Germinal center (tissue), 1 donor: ENCODE data around the gene ARF1.
A peak's percentile ranks its signal among the peaks of the same experiment; 100 is the strongest.

Experiments used
- DNase-seq: peaks from one replicate; pipeline ENCODE4 v3.0.0; 2012; ENCODE audit warnings: mixed read lengths, low spot score

The ARF1 gene

GRCh38 chr1:228123505-228123904, 41.0 kb downstream of the ARF1 start:
- no peak for DNase-seq

- DNase-seq: no peak
Observed at GRCh38 chr1:228125185-228125584, 42.7 kb downstream of the ARF1 start.

GRCh38 chr1:228131766-228132165, 49.3 kb downstream of the ARF1 start:
- DNase-seq: no peak

GRCh38 chr1:228134591-228134990, 52.1 kb downstream of the ARF1 start:
- no peak for DNase-seq

- DNase-seq: no peak
Observed at GRCh38 chr1:228136901-228137300, 54.4 kb downstream of the ARF1 start.

GRCh38 chr1:228139406-228139930, 57.0 kb downstream of the ARF1 start:
- no peak for DNase-seq

GRCh38 chr1:228139931-228140723, 57.6 kb downstream of the ARF1 start, which contains the start of gene GUK1:
TSS of gene GUK1 (plus strand) at chr1:228140279. CDS start at chr1:228140303, 24 bp downstream.
- peak; percentile 97 for DNase-seq

GRCh38 chr1:228140724-228141225, 58.3 kb downstream of the ARF1 start:
- DNase-seq: no peak

- DNase-seq: peak; percentile 26
Observed at GRCh38 chr1:228141226-228142044, 58.9 kb downstream of the ARF1 start.

- no peak for DNase-seq
Observed at GRCh38 chr1:228142155-228142691, 59.7 kb downstream of the ARF1 start.

GRCh38 chr1:228142701-228143136, 60.2 kb downstream of the ARF1 start:
- DNase-seq: no peak

- no peak for DNase-seq
Observed at GRCh38 chr1:228143480-228144192, 61.1 kb downstream of the ARF1 start.

- DNase-seq: no peak
Observed at GRCh38 chr1:228144193-228144992, 61.9 kb downstream of the ARF1 start.

GRCh38 chr1:228144993-228145343, 62.5 kb downstream of the ARF1 start:
- no peak for DNase-seq

GRCh38 chr1:228145463-228146416, 63.2 kb downstream of the ARF1 start:
- no peak for DNase-seq

GRCh38 chr1:228146417-228147150, 64.1 kb downstream of the ARF1 start:
- DNase-seq: no peak

GRCh38 chr1:228147151-228147693, 64.7 kb downstream of the ARF1 start:
- no peak for DNase-seq

GRCh38 chr1:228147768-228148167, 65.3 kb downstream of the ARF1 start:
- no peak for DNase-seq
